Tibial nerve (tissue), 4 donors: Measurements from ENCODE around the gene RAI1. TPM values are rescaled to one million over a fixed set of nuclear protein-coding genes. Genes with fewer than 3 reads are reported as not detected.

Experiments
- DNase-seq, 2 donors: peaks; one replicate each; pipeline ENCODE4 v3.0.0-alpha.2; 2019; ENCODE audit warnings: low spot score in 2 of 2
- H3K27ac ChIP-seq, 4 donors: fragments of 200-600 bp; sonication (generic) in 3 of 4; one replicate each; pipeline ENCODE4 v1.5.1; 2017 to 2019; ENCODE audit warnings: mild to moderate bottlenecking in 1 of 4
- H3K27me3 ChIP-seq, 2 donors: fragments of 200-600 bp; sonication (generic) in 1 of 2; one replicate each; pipeline versions ENCODE4 v1.5.1 to v1.6.0; 2017 to 2019
- H3K36me3 ChIP-seq, 3 donors: fragments of 200-600 bp; sonication (generic); one replicate each; pipeline ENCODE4 v1.5.1; 2018 to 2019
- H3K4me1 ChIP-seq, 4 donors: fragments of 200-600 bp; sonication (generic) in 3 of 4; one replicate each; pipeline ENCODE4 v1.5.1; 2017 to 2019
- H3K4me3 ChIP-seq, 4 donors: fragments of 200-600 bp; sonication (generic) in 3 of 4; one replicate each; pipeline ENCODE4 v1.5.1; 2017 to 2019; ENCODE audit warnings: mild to moderate bottlenecking in 1 of 4, moderate library complexity in 1 of 4
- H3K9me3 ChIP-seq, 4 donors: fragments of 200-600 bp; sonication (generic) in 3 of 4; one replicate each; pipeline ENCODE4 v1.5.1; 2017 to 2019
- EP300 ChIP-seq, 2 donors: sonication (generic); formaldehyde crosslinking; IDR thresholded peaks; one replicate each; pipeline ENCODE4 v1.6.1; 2017; ENCODE audit warnings: antibody characterized with exemption in 2 of 2, mild to moderate bottlenecking in 1 of 2
- POLR2A ChIP-seq, 2 donors: fragments of 450-650 bp; IDR thresholded peaks; one replicate each; pipeline ENCODE4 v1.6.1; 2017; ENCODE audit warnings: antibody characterized with exemption in 2 of 2, mild to moderate bottlenecking in 2 of 2, moderate library complexity in 2 of 2
- WGBS, 2 donors: methylation state at CpG; one replicate each; pipeline ENCODE4 v1.1.5; 2018; 5-methylcytosine and 5-hydroxymethylcytosine counted together
- total RNA-seq, 4 donors: library from RNA; depleted of rRNA; stranded (reverse); fragments of >200 nt; gene quantifications; one replicate each; pipeline ENCODE4 v1.1.0, GENCODE V29; 2016
- TF ChIP-seq, protein P1 (sequence below), 5 experiments: fragments of 200-600 bp in 3 of 5; fragments of 450-650 bp in 2 of 5; sonication (generic) in 3 of 5; IDR thresholded peaks; one replicate each; pipeline ENCODE4 v1.5.1; 2016 to 2019; ENCODE audit warnings: antibody characterized with exemption in 5 of 5, mild to moderate bottlenecking in 3 of 5, moderate library complexity in 2 of 5

The RAI1 gene
- total RNA-seq, 4 donors from 2014 or later = 32.9 to 52.7 (median 45.9) TPM

GRCh38 chr17:17814162-17815061, 133.2 kb downstream of the RAI1 start:
- no peaks in the 10 kb centered on the region for H3K9me3 ChIP-seq
- TF ChIP-seq EP300 (IDR thresholded peaks at IDR 0.05) (no peak), POLR2A (IDR thresholded peaks at IDR 0.05) (no peak)
- TF ChIP-seq, protein P1, sequence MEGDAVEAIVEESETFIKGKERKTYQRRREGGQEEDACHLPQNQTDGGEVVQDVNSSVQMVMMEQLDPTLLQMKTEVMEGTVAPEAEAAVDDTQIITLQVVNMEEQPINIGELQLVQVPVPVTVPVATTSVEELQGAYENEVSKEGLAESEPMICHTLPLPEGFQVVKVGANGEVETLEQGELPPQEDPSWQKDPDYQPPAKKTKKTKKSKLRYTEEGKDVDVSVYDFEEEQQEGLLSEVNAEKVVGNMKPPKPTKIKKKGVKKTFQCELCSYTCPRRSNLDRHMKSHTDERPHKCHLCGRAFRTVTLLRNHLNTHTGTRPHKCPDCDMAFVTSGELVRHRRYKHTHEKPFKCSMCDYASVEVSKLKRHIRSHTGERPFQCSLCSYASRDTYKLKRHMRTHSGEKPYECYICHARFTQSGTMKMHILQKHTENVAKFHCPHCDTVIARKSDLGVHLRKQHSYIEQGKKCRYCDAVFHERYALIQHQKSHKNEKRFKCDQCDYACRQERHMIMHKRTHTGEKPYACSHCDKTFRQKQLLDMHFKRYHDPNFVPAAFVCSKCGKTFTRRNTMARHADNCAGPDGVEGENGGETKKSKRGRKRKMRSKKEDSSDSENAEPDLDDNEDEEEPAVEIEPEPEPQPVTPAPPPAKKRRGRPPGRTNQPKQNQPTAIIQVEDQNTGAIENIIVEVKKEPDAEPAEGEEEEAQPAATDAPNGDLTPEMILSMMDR (IDR thresholded peaks at IDR 0.05) = no peak
- H3K36me3 ChIP-seq = peaks cover 3 to 71% (median 26%) of the 10 kb centered on the region in 3 donors
- WGBS, 2 donors = 74 to 85% methylated on average over 16 to 19 of the region's 20 CpGs
- peaks cover 3 to 90% (median 41%) of the 10 kb centered on the region in 4 donors for H3K4me1 ChIP-seq
- H3K27ac ChIP-seq = peak overlapping the region in 2 of 4 donors; percentile 62 to 85
- no peaks in the 10 kb centered on the region for H3K27me3 ChIP-seq
- no peak overlapping the region for H3K4me3 ChIP-seq
- no peak for DNase-seq

DNA sequence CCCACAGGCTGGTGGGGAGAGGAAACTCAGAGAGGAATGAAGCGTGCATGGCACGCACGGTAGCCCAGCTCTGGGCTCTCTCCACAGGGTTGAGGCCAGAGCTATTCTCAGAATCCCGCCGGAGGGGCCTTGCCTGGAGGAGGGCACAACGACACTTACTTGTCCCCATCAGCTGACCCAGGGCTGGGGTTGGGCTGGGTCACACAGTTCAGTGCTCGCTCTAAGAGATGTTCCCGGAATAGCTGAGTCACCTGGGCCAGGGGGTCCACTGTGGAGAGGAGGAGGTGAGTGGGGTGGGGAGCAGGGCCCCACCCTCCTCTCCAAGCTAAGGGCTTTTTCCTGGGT, 133.8 kb downstream of the RAI1 start:
- no peak for DNase-seq
- TF ChIP-seq POLR2A (IDR thresholded peaks at IDR 0.05) = no peak
- Histone ChIP-seq H3K27me3 (no peaks in the 10 kb centered on the region), H3K27ac (peak overlapping the region in 3 of 4 donors; percentile 29 to 85 (median 62)), H3K4me1 (peaks cover 3 to 91% (median 42%) of the 10 kb centered on the region in 4 donors), H3K36me3 (peaks cover 3 to 77% (median 26%) of the 10 kb centered on the region in 3 donors), H3K4me3 (no peak overlapping the region), H3K9me3 (no peaks in the 10 kb centered on the region)
- 47 to 69% methylated on average over 7 to 8 of the region's 8 CpGs for WGBS, 2 donors

GRCh38 chr17:17815436-17816200, 134.4 kb downstream of the RAI1 start:
- TF ChIP-seq EP300 (IDR thresholded peaks at IDR 0.05) (no peak), POLR2A (IDR thresholded peaks at IDR 0.05) (no peak)
- TF ChIP-seq, protein P1 (IDR thresholded peaks at IDR 0.05) = no peak
- DNase-seq = no peak
- Histone ChIP-seq H3K9me3 (no peaks in the 10 kb centered on the region), H3K4me3 (no peak overlapping the region), H3K4me1 (peaks cover 3 to 91% (median 43%) of the 10 kb centered on the region in 4 donors), H3K27ac (peak overlapping the region in 3 of 4 donors; percentile 29 to 85 (median 62)), H3K36me3 (peaks cover 3 to 83% (median 26%) of the 10 kb centered on the region in 3 donors), H3K27me3 (no peaks in the 10 kb centered on the region)
- WGBS, 2 donors = 66 to 70% methylated on average over 11 to 12 of the region's 17 CpGs

GRCh38 chr17:17816240-17816814, 135.1 kb downstream of the RAI1 start:
- H3K9me3 ChIP-seq = no peaks in the 10 kb centered on the region
- H3K27me3 ChIP-seq = no peaks in the 10 kb centered on the region
- H3K4me3 ChIP-seq = no peak overlapping the region
- DNase-seq = no peak
- peaks cover 3 to 84% (median 26%) of the 10 kb centered on the region in 3 donors for H3K36me3 ChIP-seq
- TF ChIP-seq EP300 (IDR thresholded peaks at IDR 0.05) (no peak), POLR2A (IDR thresholded peaks at IDR 0.05) (no peak)
- TF ChIP-seq, protein P1 (IDR thresholded peaks at IDR 0.05) = no peak
- peak overlapping the region in 1 of 4 donors; percentile 91 for H3K27ac ChIP-seq
- 90 to 100% methylated on average over 1 to 11 of the region's 22 CpGs for WGBS, 2 donors
- H3K4me1 ChIP-seq = peaks cover 3 to 91% (median 41%) of the 10 kb centered on the region in 4 donors

GRCh38 chr17:17816831-17817551, 135.7 kb downstream of the RAI1 start:
- TF ChIP-seq EP300 (IDR thresholded peaks at IDR 0.05) (no peak), POLR2A (IDR thresholded peaks at IDR 0.05) (no peak)
- TF ChIP-seq, protein P1 (IDR thresholded peaks at IDR 0.05) = no peak
- Histone ChIP-seq H3K27ac (peak overlapping the region in 1 of 4 donors; percentile 91), H3K4me1 (peaks cover 1 to 91% (median 41%) of the 10 kb centered on the region in 4 donors), H3K4me3 (no peak overlapping the region), H3K36me3 (peaks cover 3 to 84% (median 26%) of the 10 kb centered on the region in 3 donors), H3K9me3 (no peaks in the 10 kb centered on the region), H3K27me3 (no peaks in the 10 kb centered on the region)
- no peak for DNase-seq
- 79 to 80% methylated on average over 16 of the region's 24 CpGs for WGBS, 2 donors
